CD4-positive, alpha-beta T cell treated with Interleukin-4 for 4 hours (primary cell): Measurements from ENCODE around the gene SMIM44.
"Not testable (repeated sequence)": the region's sequence is repeated elsewhere in the genome, so short reads cannot be mapped to it uniquely, and the experiment has no call there.

Experiments used
- DNase-seq: peaks from one replicate; pipeline ENCODE4 v3.0.0-alpha.2; 2020

SMIM44 gene

GRCh38 chr19:3483226-3483628 lies at the start of gene SMIM44:
TSS of gene SMIM44 (minus strand) at chr19:3483441. CDS start at chr19:3483403, 38 bp downstream.
- DNase-seq, result no peak

- DNase-seq, result no peak
Observed at GRCh38 chr19:3533033-3533432, 49.8 kb upstream of the SMIM44 start.

- no peak for DNase-seq
Observed at GRCh38 chr19:3532154-3532786, 49.0 kb upstream of the SMIM44 start.

GRCh38 chr19:3531716-3532115 lies 48.5 kb upstream of the SMIM44 start:
- DNase-seq, result no peak

GRCh38 chr19:3530389-3530788 lies 47.1 kb upstream of the SMIM44 start:
- no peak for DNase-seq

- DNase-seq, result not testable (repeated sequence)
Observed at GRCh38 chr19:3529299-3529698, 46.1 kb upstream of the SMIM44 start.

- no peak for DNase-seq
Observed at GRCh38 chr19:3528539-3529211, 45.4 kb upstream of the SMIM44 start.

- no peak for DNase-seq
Observed at GRCh38 chr19:3528080-3528479, 44.8 kb upstream of the SMIM44 start.

- DNase-seq, result no peak
Observed at GRCh38 chr19:3527238-3527910, 44.1 kb upstream of the SMIM44 start.

- DNase-seq, result no peak
Observed at GRCh38 chr19:3526507-3527237, 43.4 kb upstream of the SMIM44 start.

GRCh38 chr19:3524904-3525451 lies 41.7 kb upstream of the SMIM44 start:
- DNase-seq, result no peak

- DNase-seq, result no peak
Observed at GRCh38 chr19:3524078-3524842, 41.0 kb upstream of the SMIM44 start.

- no peak for DNase-seq
Observed at GRCh38 chr19:3523361-3524077, 40.3 kb upstream of the SMIM44 start.

GRCh38 chr19:3522421-3523360 lies 39.5 kb upstream of the SMIM44 start:
- DNase-seq, result no peak

GRCh38 chr19:3521104-3521445 lies 37.8 kb upstream of the SMIM44 start:
- no peak for DNase-seq

- DNase-seq, result no peak
Observed at GRCh38 chr19:3520166-3521103, 37.2 kb upstream of the SMIM44 start.

GRCh38 chr19:3519126-3519525 lies 35.9 kb upstream of the SMIM44 start:
- DNase-seq, result no peak

GRCh38 chr19:3518659-3519058 lies 35.4 kb upstream of the SMIM44 start:
- no peak for DNase-seq

GRCh38 chr19:3518255-3518654 lies 35.0 kb upstream of the SMIM44 start:
- no peak for DNase-seq
